ACC112 (cell line): ENCODE results near the gene SOS1.
"Not testable (repeated sequence)": the region's sequence is repeated elsewhere in the genome, so short reads cannot be mapped to it uniquely, and the experiment has no call there.

Experiments used
- H2AFZ ChIP-seq: fragments of 200-600 bp; sonication (generic); one replicate; pipeline ENCODE4 v1.6.0; 2017; ENCODE audit warnings: antibody characterized with exemption, low read length; ENCODE audit not compliant: unreplicated experiment
- H3K27ac ChIP-seq: fragments of 200-600 bp; sonication (generic); 2 replicates; pipeline ENCODE4 v1.5.1; 2014; ENCODE audit warnings: low read depth, mild to moderate bottlenecking, antibody characterized with exemption, low read length, moderate library complexity
- H3K27me3 ChIP-seq: fragments of 200-600 bp; sonication (generic); 2 replicates; pipeline ENCODE4 v1.6.1; 2014; ENCODE audit warnings: mild to moderate bottlenecking, antibody characterized with exemption, low read length, moderate library complexity, mixed read lengths; ENCODE audit not compliant: insufficient read depth
- H3K36me3 ChIP-seq: fragments of 200-600 bp; sonication (generic); 2 replicates; pipeline ENCODE4 v1.6.1; 2016; ENCODE audit warnings: mild to moderate bottlenecking, antibody characterized with exemption, low read length, moderate library complexity, mixed read lengths; ENCODE audit not compliant: insufficient read depth
- H3K4me1 ChIP-seq: fragments of 200-600 bp; sonication (generic); one replicate; pipeline ENCODE4 v1.6.1; 2016; ENCODE audit warnings: low read length, mixed read lengths; ENCODE audit not compliant: insufficient read depth, unreplicated experiment, control insufficient read depth
- H3K4me3 ChIP-seq: fragments of 200-600 bp; sonication (generic); 2 replicates; pipeline ENCODE4 v1.5.1; 2014; ENCODE audit warnings: mild to moderate bottlenecking, low read depth, low read length
- H3K79me2 ChIP-seq: fragments of 200-600 bp; sonication (generic); one replicate; pipeline ENCODE4 v1.6.0; 2016; ENCODE audit warnings: low read length; ENCODE audit not compliant: control insufficient read depth, unreplicated experiment, insufficient read depth

SOS1 gene

GRCh38 chr2:39068299-39069135, 52.3 kb downstream of the SOS1 start:
- Histone ChIP-seq H3K27ac (no peak overlapping the region), H3K79me2 (peaks cover 9% of the 10 kb centered on the region), H3K36me3 (no peaks in the 10 kb centered on the region)

GRCh38 chr2:39065616-39066015, 55.2 kb downstream of the SOS1 start:
- Histone ChIP-seq H3K79me2 (peaks cover 4% of the 10 kb centered on the region), H3K27me3 (no peaks in the 10 kb centered on the region), H3K36me3 (no peaks in the 10 kb centered on the region), H3K4me3 (no peak overlapping the region), H2AFZ (no peak overlapping the region), H3K27ac (no peak overlapping the region), H3K4me1 (no peaks in the 10 kb centered on the region)

More at GRCh38 chr2:39068299-39069135, 52.3 kb downstream of the SOS1 start:
- Histone ChIP-seq H2AFZ (no peak overlapping the region), H3K4me1 (no peaks in the 10 kb centered on the region), H3K4me3 (no peak overlapping the region), H3K27me3 (no peaks in the 10 kb centered on the region)

GRCh38 chr2:39062320-39062719, 58.5 kb downstream of the SOS1 start:
- H3K27me3 ChIP-seq, result no peaks in the 10 kb centered on the region
- H3K79me2 ChIP-seq, result peaks cover 6% of the 10 kb centered on the region

GRCh38 chr2:39061280-39061679, 59.6 kb downstream of the SOS1 start:
- Histone ChIP-seq H3K36me3 (no peaks in the 10 kb centered on the region), H3K27me3 (no peaks in the 10 kb centered on the region), H3K79me2 (peaks cover 6% of the 10 kb centered on the region), H3K27ac (no peak overlapping the region), H2AFZ (no peak overlapping the region), H3K4me3 (no peak overlapping the region), H3K4me1 (no peaks in the 10 kb centered on the region)

More at GRCh38 chr2:39062320-39062719, 58.5 kb downstream of the SOS1 start:
- H3K36me3 ChIP-seq, result no peaks in the 10 kb centered on the region
- no peak overlapping the region for H3K27ac ChIP-seq
- H3K4me1 ChIP-seq, result no peaks in the 10 kb centered on the region
- no peak overlapping the region for H2AFZ ChIP-seq
- no peak overlapping the region for H3K4me3 ChIP-seq

- Histone ChIP-seq H3K4me1 (no peaks in the 10 kb centered on the region), H3K79me2 (peaks cover 6% of the 10 kb centered on the region), H3K36me3 (0 out of 2 replicates have a peak, but pooled peaks cover 1% of the 10 kb centered on the region)
Observed at GRCh38 chr2:39059366-39059952, 61.4 kb downstream of the SOS1 start.

GRCh38 chr2:39058101-39058500, 62.8 kb downstream of the SOS1 start:
- peaks cover 6% of the 10 kb centered on the region for H3K79me2 ChIP-seq
- no peak overlapping the region for H2AFZ ChIP-seq
- no peaks in the 10 kb centered on the region for H3K27me3 ChIP-seq
- no peak overlapping the region for H3K4me3 ChIP-seq
- H3K27ac ChIP-seq, result no peak overlapping the region
- 0 out of 2 replicates have a peak, but pooled peaks cover 10% of the 10 kb centered on the region for H3K36me3 ChIP-seq
- H3K4me1 ChIP-seq, result no peaks in the 10 kb centered on the region

More at GRCh38 chr2:39059366-39059952, 61.4 kb downstream of the SOS1 start:
- no peaks in the 10 kb centered on the region for H3K27me3 ChIP-seq
- no peak overlapping the region for H3K4me3 ChIP-seq
- no peak overlapping the region for H2AFZ ChIP-seq
- no peak overlapping the region for H3K27ac ChIP-seq

- not testable (repeated sequence) for H3K27ac ChIP-seq, H3K4me3 ChIP-seq, H3K79me2 ChIP-seq, H2AFZ ChIP-seq, H3K4me1 ChIP-seq, H3K27me3 ChIP-seq
- peaks cover 14% of the 10 kb centered on the region; the same call in 1 of the 2 replicates for H3K36me3 ChIP-seq
Observed at GRCh38 chr2:39052665-39053064, 68.2 kb downstream of the SOS1 start.

GRCh38 chr2:39050109-39050508, 70.7 kb downstream of the SOS1 start:
- Histone ChIP-seq H3K36me3 (peaks cover 14% of the 10 kb centered on the region; the same call in 1 of the 2 replicates), H3K27ac (no peak overlapping the region), H3K27me3 (no peaks in the 10 kb centered on the region), H2AFZ (no peak overlapping the region), H3K4me1 (no peaks in the 10 kb centered on the region), H3K79me2 (no peaks in the 10 kb centered on the region), H3K4me3 (no peak overlapping the region)

- Histone ChIP-seq H3K4me1 (peaks cover 3% of the 10 kb centered on the region), H2AFZ (no peak overlapping the region), H3K36me3 (no peaks in the 10 kb centered on the region), H3K4me3 (no peak overlapping the region), H3K79me2 (no peaks in the 10 kb centered on the region), H3K27ac (no peak overlapping the region), H3K27me3 (no peaks in the 10 kb centered on the region)
Observed at GRCh38 chr2:39039072-39039471, 81.8 kb downstream of the SOS1 start.

GRCh38 chr2:39033980-39034379, 86.9 kb downstream of the SOS1 start:
- Histone ChIP-seq H3K4me3 (no peak overlapping the region), H3K27me3 (no peaks in the 10 kb centered on the region), H3K4me1 (peaks cover 11% of the 10 kb centered on the region), H3K27ac (no peak overlapping the region), H3K36me3 (no peaks in the 10 kb centered on the region), H2AFZ (no peak overlapping the region), H3K79me2 (no peaks in the 10 kb centered on the region)

- H3K4me1 ChIP-seq, result peaks cover under 1% of the 10 kb centered on the region
- no peaks in the 10 kb centered on the region for H3K27me3 ChIP-seq
- H2AFZ ChIP-seq, result no peak overlapping the region
- no peak overlapping the region for H3K4me3 ChIP-seq
- no peak overlapping the region for H3K27ac ChIP-seq
- peaks cover 9% of the 10 kb centered on the region; the same call in 1 of the 2 replicates for H3K36me3 ChIP-seq
- H3K79me2 ChIP-seq, result no peaks in the 10 kb centered on the region
Observed at GRCh38 chr2:39027421-39027820, 93.4 kb downstream of the SOS1 start.
